Fibroblast of lung (primary cell): ENCODE data around the gene SDS. TPM values are rescaled to one million over a fixed set of nuclear protein-coding genes. Genes with fewer than 3 reads are reported as not detected.

Experiments used
- DNase-seq, 2 donors: peaks; one replicate each; pipeline versions ENCODE4 v3.0.0 to v3.0.0-alpha.2; 2010; ENCODE audit warnings: low read depth in 2 of 2
- H2AFZ ChIP-seq: 2 replicates; pipeline ENCODE4 v1.5.1; 2012; ENCODE audit warnings: low read length, control low read depth, inconsistent platforms
- H3K27ac ChIP-seq: 2 replicates; pipeline ENCODE4 v1.5.1; 2011; ENCODE audit warnings: low read length, control low read depth; ENCODE audit not compliant: insufficient read depth
- H3K27me3 ChIP-seq: 2 replicates; pipeline ENCODE4 v1.5.1; 2011; ENCODE audit warnings: mild to moderate bottlenecking, low read length; ENCODE audit not compliant: control insufficient read depth, insufficient read depth
- H3K36me3 ChIP-seq: 2 replicates; pipeline ENCODE4 v1.5.1; 2011; ENCODE audit warnings: low read length; ENCODE audit not compliant: control insufficient read depth, insufficient read depth
- H3K4me1 ChIP-seq: 2 replicates; pipeline ENCODE4 v1.5.1; 2011; ENCODE audit warnings: low read length; ENCODE audit not compliant: control insufficient read depth, insufficient read depth; ENCODE audit errors: extremely low read depth
- H3K4me2 ChIP-seq: 2 replicates; pipeline ENCODE4 v1.5.1; 2011; ENCODE audit warnings: low read length, control low read depth; ENCODE audit not compliant: insufficient read depth; ENCODE audit errors: extremely low read depth
- H3K4me3 ChIP-seq, 4 experiments: fragments of 200-600 bp in 1 of 4; sonication (generic) in 1 of 4; replicated peaks in 1 of 4; 2 replicates each; pipeline ENCODE4 v1.5.1; 2011 to 2016; ENCODE audit warnings: low read length in 4 of 4, low read depth in 3 of 4, mild to moderate bottlenecking in 3 of 4, control low read depth in 2 of 4, inconsistent platforms in 1 of 4, mixed read lengths in 1 of 4; ENCODE audit not compliant: insufficient read depth in 1 of 4; ENCODE audit errors: control extremely low read depth in 1 of 4
- H3K79me2 ChIP-seq: 2 replicates; pipeline ENCODE4 v1.5.1; 2012; ENCODE audit warnings: mild to moderate bottlenecking, low read length, inconsistent platforms; ENCODE audit not compliant: control insufficient read depth, insufficient read depth
- H3K9ac ChIP-seq: 2 replicates; pipeline ENCODE4 v1.5.1; 2011; ENCODE audit warnings: mild to moderate bottlenecking, low read length, control low read depth; ENCODE audit not compliant: insufficient read depth
- H3K9me3 ChIP-seq: 2 replicates; pipeline ENCODE4 v1.5.1; 2012; ENCODE audit warnings: low read depth, low read length; ENCODE audit not compliant: control insufficient read depth, insufficient read depth
- H4K20me1 ChIP-seq: 2 replicates; pipeline ENCODE4 v1.5.1; 2011; ENCODE audit warnings: low read length; ENCODE audit not compliant: control insufficient read depth, insufficient read depth; ENCODE audit errors: extremely low read depth
- CTCF ChIP-seq, 2 donors: IDR thresholded peaks in 1 of 2; conservative IDR thresholded peaks in 1 of 2; 1 replicate in 1 of 2; 2 replicates in 1 of 2; pipeline ENCODE4 v1.5.1; 2011 to 2012; ENCODE audit warnings: low read length in 2 of 2, control low read depth in 1 of 2, inconsistent platforms in 1 of 2, low read depth in 1 of 2, mild to moderate bottlenecking in 1 of 2
- EZH2 ChIP-seq: IDR thresholded peaks from 2 replicates; pipeline ENCODE4 v1.5.1; 2012; ENCODE audit warnings: low read length, control low read depth, mild to moderate bottlenecking; ENCODE audit errors: missing control alignments
- polyA plus RNA-seq, 2 donors: library from polyadenylated mRNA; depleted of rRNA in 1 of 2; stranded (reverse) in 1 of 2; unstranded in 1 of 2; fragments of >200 nt; gene quantifications; 2 replicates each; pipeline ENCODE4 v1.2.1, GENCODE V29; 2011 to 2012; ENCODE audit warnings: missing spikeins in 1 of 2
- total RNA-seq: library from RNA; depleted of rRNA; stranded (reverse); fragments of >200 nt; gene quantifications from 2 replicates; pipeline ENCODE4 v1.2.1, GENCODE V29; 2014

SDS gene
- total and polyA plus RNA-seq, 2 donors (not counting 1 experiment from before 2014, with no cell fraction given): not detected

- no peak overlapping the region for H3K4me2 ChIP-seq
- no peak overlapping the region for H3K9ac ChIP-seq
- H3K36me3 ChIP-seq: no peaks in the 10 kb centered on the region
- no peak overlapping the region for H3K4me3 ChIP-seq
- no peak overlapping the region for H2AFZ ChIP-seq
- TF ChIP-seq CTCF (conservative IDR thresholded peaks at IDR 0.05 in 1 of 2, IDR thresholded peaks at IDR 0.05 in 1 of 2; ENCODE audit: low read depth in 1 of 2, low read length in 2 of 2): no peak
- no peak for TF ChIP-seq EZH2
- H3K4me1 ChIP-seq: no peaks in the 10 kb centered on the region
- H3K9me3 ChIP-seq: no peaks in the 10 kb centered on the region
- no peak for DNase-seq
- no peaks in the 10 kb centered on the region for H3K27me3 ChIP-seq
- no peaks in the 10 kb centered on the region for H4K20me1 ChIP-seq
- H3K79me2 ChIP-seq: no peaks in the 10 kb centered on the region
- H3K27ac ChIP-seq: no peak overlapping the region
These were observed 24.8 kb upstream of the SDS start for GRCh38 chr12:113428482-113428881.

GRCh38 chr12:113427882-113428281 lies 24.2 kb upstream of the SDS start:
- Histone ChIP-seq H3K36me3 (no peaks in the 10 kb centered on the region), H3K4me1 (no peaks in the 10 kb centered on the region), H3K9ac (no peak overlapping the region), H3K9me3 (no peaks in the 10 kb centered on the region), H3K27ac (no peak overlapping the region), H2AFZ (no peak overlapping the region), H3K4me2 (no peak overlapping the region), H3K79me2 (no peaks in the 10 kb centered on the region), H3K4me3 (no peak overlapping the region), H4K20me1 (no peaks in the 10 kb centered on the region), H3K27me3 (no peaks in the 10 kb centered on the region)
- TF ChIP-seq EZH2 (no peak), CTCF (conservative IDR thresholded peaks at IDR 0.05 in 1 of 2, IDR thresholded peaks at IDR 0.05 in 1 of 2; ENCODE audit: low read depth in 1 of 2, low read length in 2 of 2) (no peak)
- DNase-seq: no peak

- DNase-seq: no peak
- Histone ChIP-seq H3K9me3 (no peaks in the 10 kb centered on the region), H4K20me1 (no peaks in the 10 kb centered on the region), H3K27ac (no peak overlapping the region), H3K79me2 (peaks cover 2% of the 10 kb centered on the region), H3K4me2 (no peak overlapping the region), H3K27me3 (no peaks in the 10 kb centered on the region), H3K9ac (no peak overlapping the region), H2AFZ (no peak overlapping the region), H3K36me3 (no peaks in the 10 kb centered on the region), H3K4me1 (no peaks in the 10 kb centered on the region), H3K4me3 (no peak overlapping the region)
- TF ChIP-seq CTCF (conservative IDR thresholded peaks at IDR 0.05 in 1 of 2, IDR thresholded peaks at IDR 0.05 in 1 of 2; ENCODE audit: low read depth in 1 of 2, low read length in 2 of 2) (no peak), EZH2 (no peak)
These were observed 22.3 kb upstream of the SDS start for GRCh38 chr12:113425960-113426453.
